H1 (cell line): ENCODE data around the gene PXMP4. TPM values are rescaled to one million over a fixed set of nuclear protein-coding genes. Genes with fewer than 3 reads are reported as not detected.

ENCODE experiments used
- CTCF ChIA-PET: fragments of 300-600 bp; sonication (Branson Sonifier 250); formaldehyde crosslinking; loops from one replicate; lab custom pipeline; 2021; ENCODE audit not compliant: partially characterized antibody; lab: Charles Lee
- POLR2A ChIA-PET: fragments of 300-600 bp; sonication (Branson Sonifier 250); formaldehyde crosslinking; loops from one replicate; lab custom pipeline; 2021; ENCODE audit warnings: inconsistent platforms; ENCODE audit not compliant: partially characterized antibody; lab: Charles Lee
- DNase-seq, 2 experiments: peaks; one replicate each; pipeline versions ENCODE4 v3.0.0 to v3.0.0-alpha.2; 2010 to 2022; ENCODE audit warnings: low spot score in 2 of 2, low read depth in 1 of 2, mixed read lengths in 1 of 2
- FAIRE-seq: peaks from 2 replicates; lab custom pipeline; 2011; peaks lifted over from hg19 to GRCh38; lab: Jason Lieb, UNC
- H2AFZ ChIP-seq: 2 replicates; pipeline ENCODE4 v1.8.1; 2012; ENCODE audit warnings: low read length, inconsistent platforms
- H2AK5ac ChIP-seq: 2 replicates; pipeline ENCODE4 v1.6.1; 2013; ENCODE audit warnings: low read depth, low read length
- H2BK120ac ChIP-seq: replicated peaks from 2 replicates; pipeline ENCODE3; 2013; ENCODE audit warnings: low read depth, low read length, inconsistent platforms
- H2BK12ac ChIP-seq: 2 replicates; pipeline ENCODE4 v1.6.1; 2013; ENCODE audit warnings: low read depth, low read length
- H2BK15ac ChIP-seq: 2 replicates; pipeline ENCODE4 v1.6.1; 2013; ENCODE audit warnings: low read length
- H2BK20ac ChIP-seq: 2 replicates; pipeline ENCODE4 v1.6.1; 2013; ENCODE audit warnings: low read length
- H2BK5ac ChIP-seq: 2 replicates; pipeline ENCODE4 v1.6.1; 2013; ENCODE audit warnings: low read depth, low read length
- H3K14ac ChIP-seq: 2 replicates; pipeline ENCODE4 v1.6.1; 2013; ENCODE audit warnings: inconsistent platforms; ENCODE audit not compliant: insufficient read length
- H3K18ac ChIP-seq: 2 replicates; pipeline ENCODE4 v1.6.1; 2013; ENCODE audit warnings: low read length; ENCODE audit errors: extremely low read depth
- H3K23ac ChIP-seq: 2 replicates; pipeline ENCODE4 v1.6.1; 2013; ENCODE audit warnings: inconsistent platforms; ENCODE audit not compliant: insufficient read length
- H3K23me2 ChIP-seq: 2 replicates; pipeline ENCODE4 v1.6.1; 2013; ENCODE audit warnings: low read depth, low read length
- H3K27ac ChIP-seq: 2 replicates; pipeline ENCODE4 v1.6.1; 2011; ENCODE audit warnings: low read depth, low read length, inconsistent platforms
- H3K27me3 ChIP-seq, 4 experiments: replicated peaks in 1 of 4; 1 replicate in 1 of 4; 2 replicates in 3 of 4; pipeline versions ENCODE4 v1.6.1 to v1.8.1; 2011 to 2013; ENCODE audit warnings: low read length in 3 of 4, mild to moderate bottlenecking in 3 of 4, inconsistent platforms in 2 of 4, mixed read lengths in 2 of 4, moderate library complexity in 1 of 4; ENCODE audit not compliant: control insufficient read depth in 3 of 4, insufficient read depth in 3 of 4; ENCODE audit errors: extremely low read depth in 1 of 4
- H3K36me3 ChIP-seq, 4 experiments: 2 replicates each; pipeline versions ENCODE4 v1.6.1 to v1.8.1; 2011 to 2013; ENCODE audit warnings: mild to moderate bottlenecking in 4 of 4, low read length in 3 of 4, moderate library complexity in 2 of 4, control low read depth in 1 of 4, inconsistent platforms in 1 of 4; ENCODE audit not compliant: insufficient read depth in 4 of 4, control insufficient read depth in 2 of 4
- H3K4ac ChIP-seq: replicated peaks from 2 replicates; pipeline ENCODE3; 2013; ENCODE audit warnings: low read length, low read depth, mixed read lengths, inconsistent platforms; ENCODE audit not compliant: insufficient read length
- H3K4me1 ChIP-seq, 4 experiments: replicated peaks in 1 of 4; 1 replicate in 1 of 4; 2 replicates in 3 of 4; pipeline versions ENCODE4 v1.6.1 to v1.8.1; 2011 to 2013; ENCODE audit warnings: low read length in 3 of 4, inconsistent platforms in 2 of 4, mixed read lengths in 1 of 4; ENCODE audit not compliant: insufficient read depth in 4 of 4, control insufficient read depth in 3 of 4
- H3K4me2 ChIP-seq, 2 experiments: 2 replicates each; pipeline versions ENCODE4 v1.6.1 to v1.8.1; 2011 to 2013; ENCODE audit warnings: low read depth in 2 of 2, low read length in 2 of 2, control low read depth in 1 of 2, inconsistent platforms in 1 of 2, mild to moderate bottlenecking in 1 of 2; ENCODE audit not compliant: insufficient read depth in 1 of 2
- H3K4me3 ChIP-seq, 4 experiments: fragments of 200-600, 300-600 bp in 1 of 4; sonication (generic), shearing (Covaris generic), sonication (Bioruptor Twin) in 1 of 4; 2 replicates each; pipeline versions ENCODE4 v1.5.1 to v1.8.1; 2011 to 2016; ENCODE audit warnings: low read length in 4 of 4, low read depth in 3 of 4, control low read depth in 2 of 4, inconsistent platforms in 2 of 4, mild to moderate bottlenecking in 2 of 4, mixed read lengths in 1 of 4, moderate library complexity in 1 of 4; ENCODE audit not compliant: insufficient read depth in 2 of 4; ENCODE audit errors: extremely low read depth in 1 of 4
- H3K56ac ChIP-seq: replicated peaks from 2 replicates; pipeline ENCODE3; 2013; ENCODE audit warnings: low read depth, mild to moderate bottlenecking, mixed read lengths, low read length, inconsistent platforms; ENCODE audit not compliant: insufficient read length
- H3K79me1 ChIP-seq: 2 replicates; pipeline ENCODE4 v1.6.1; 2013; ENCODE audit warnings: low read depth, low read length, control low read depth
- H3K79me2 ChIP-seq, 2 experiments: 2 replicates each; pipeline versions ENCODE4 v1.6.1 to v1.8.1; 2012 to 2013; ENCODE audit warnings: low read length in 2 of 2, mild to moderate bottlenecking in 2 of 2, inconsistent platforms in 1 of 2; ENCODE audit not compliant: insufficient read depth in 2 of 2, control insufficient read depth in 1 of 2
- H3K9ac ChIP-seq, 4 experiments: replicated peaks in 1 of 4; 1 replicate in 1 of 4; 2 replicates in 3 of 4; pipeline versions ENCODE4 v1.6.1 to v1.8.1; 2011 to 2013; ENCODE audit warnings: low read depth in 3 of 4, low read length in 3 of 4, control low read depth in 2 of 4, mild to moderate bottlenecking in 2 of 4, moderate library complexity in 2 of 4, inconsistent platforms in 1 of 4; ENCODE audit errors: extremely low read depth in 1 of 4
- H3K9me3 ChIP-seq, 2 experiments: 2 replicates each; pipeline versions ENCODE4 v1.6.1 to v1.8.1; 2012 to 2013; ENCODE audit warnings: mild to moderate bottlenecking in 2 of 2, moderate library complexity in 2 of 2, control low read depth in 1 of 2, inconsistent platforms in 1 of 2, low read depth in 1 of 2, low read length in 1 of 2, mixed read lengths in 1 of 2; ENCODE audit not compliant: insufficient read depth in 2 of 2
- H4K20me1 ChIP-seq, 2 experiments: replicated peaks in 1 of 2; 2 replicates each; pipeline versions ENCODE3 to v1.8.1; 2011 to 2013; ENCODE audit warnings: inconsistent platforms in 2 of 2, low read length in 2 of 2, mild to moderate bottlenecking in 1 of 2; ENCODE audit not compliant: insufficient read depth in 2 of 2, control insufficient read depth in 1 of 2
- H4K5ac ChIP-seq: 2 replicates; pipeline ENCODE4 v1.6.1; 2013; ENCODE audit warnings: low read length, low read depth, mixed read lengths, inconsistent platforms; ENCODE audit not compliant: insufficient read length
- H4K8ac ChIP-seq: 2 replicates; pipeline ENCODE4 v1.8.0; 2013; ENCODE audit warnings: mild to moderate bottlenecking, moderate library complexity, low read length, inconsistent platforms; ENCODE audit not compliant: insufficient read depth; ENCODE audit errors: extremely low read depth
- H4K91ac ChIP-seq: replicated peaks from 2 replicates; pipeline ENCODE3; 2013; ENCODE audit warnings: low read length, mixed read lengths, inconsistent platforms; ENCODE audit not compliant: insufficient read length
- POLR2A ChIP-seq, 2 experiments: IDR thresholded peaks; 1 replicate in 1 of 2; 2 replicates in 1 of 2; pipeline ENCODE4 v1.6.1; 2011; ENCODE audit warnings: low read depth in 2 of 2, low read length in 2 of 2, mild to moderate bottlenecking in 2 of 2; ENCODE audit errors: control extremely low read depth in 1 of 2
- SP4 ChIP-seq: IDR thresholded peaks from 2 replicates; pipeline ENCODE4 v1.6.1; 2012; ENCODE audit warnings: low read length, inconsistent platforms
- WGBS, 2 experiments: shearing (Covaris generic) in 1 of 2; methylation state at CpG; one replicate each; pipeline versions ENCODE4 v1.1.6 to v1.1.7; 2013 to 2015; ENCODE audit warnings: low lambda C conversion rate in 2 of 2, mixed read lengths in 2 of 2, inconsistent platforms in 1 of 2, low coverage in 1 of 2, missing lambda C conversion rate in 1 of 2; ENCODE audit not compliant: insufficient replicate concordance in 2 of 2, insufficient coverage in 1 of 2, insufficient read length in 1 of 2; ENCODE audit errors: extremely low coverage in 1 of 2, missing lambda C conversion rate in 1 of 2; 5-methylcytosine and 5-hydroxymethylcytosine counted together
- polyA plus RNA-seq, 7 experiments: library from polyadenylated mRNA; depleted of rRNA in 3 of 7; stranded (reverse) in 5 of 7; unstranded in 2 of 7; fragments of >200 nt in 5 of 7; fragments of 200-250 nt in 2 of 7; gene quantifications; 1 replicate in 5 of 7; 2 replicates in 1 of 7; 4 replicates in 1 of 7; pipeline versions ENCODE4 v1.2.1 to v1.2.3, GENCODE V29; 2011 to 2013; ENCODE audit warnings: missing spikeins in 2 of 7, mixed read lengths in 2 of 7
- total RNA-seq: library from RNA; stranded (reverse); fragmentation: NEBNext Ultra II Directional; extraction: Animal tissue kit (Norgen Biotek cat#: 25700); gene quantifications from 2 replicates; pipeline ENCODE4 v1.2.1, GENCODE V29; 2021

The PXMP4 gene
- total and polyA plus RNA-seq, 2 of the 8 experiments (the other 6 are each of a cell fraction or from before 2014, with no cell fraction given) = 3.3 to 3.4 TPM

- no peak overlapping the region for H3K14ac ChIP-seq
- H2AFZ ChIP-seq = no peak overlapping the region
- peaks cover 0 to 11% (median 1%) of the 10 kb centered on the region in 4 experiments; a peak in 4 of 7 replicates for H3K4me1 ChIP-seq
- H4K91ac ChIP-seq = no peak overlapping the region
- CTCF ChIA-PET = interaction anchor here (0.6 to 5.0 kb wide), 5 partner anchors 9 to 240 kb away, joined by 3 to 31 read pairs (median 5); partner anchors contain the start of gene ACTL10
- H3K36me3 ChIP-seq = peaks cover 0 to 11% (median 0%) of the 10 kb centered on the region in 4 experiments; a peak in 2 of 8 replicates
- no peak overlapping the region for H2AK5ac ChIP-seq
- no peak overlapping the region for H3K4me3 ChIP-seq
- H3K27ac ChIP-seq = no peak overlapping the region
- H2BK15ac ChIP-seq = no peak overlapping the region
- H3K18ac ChIP-seq = no peak overlapping the region
- H3K4me2 ChIP-seq = no peak overlapping the region
- 90% methylated on average over 7 of the region's 10 CpGs; no CpG with 5 or more reads in 1 of the 2 experiments for WGBS, 2 experiments
- H3K23me2 ChIP-seq = no peaks in the 10 kb centered on the region
- no peak overlapping the region for H2BK12ac ChIP-seq
- TF ChIP-seq POLR2A (IDR thresholded peaks at IDR 0.05; ENCODE audit: control extremely low read depth in 1 of 2, low read depth in 2 of 2, low read length in 2 of 2) = peak in 1 of 2 experiments; percentile 30; a peak in 1 of 3 replicates
- no peak for TF ChIP-seq SP4
- no peaks in the 10 kb centered on the region for H3K79me2 ChIP-seq
- peaks cover 0 to 8% of the 10 kb centered on the region in 2 experiments for H4K20me1 ChIP-seq
- DNase-seq = no peak
- no peak overlapping the region for H2BK5ac ChIP-seq
- H3K23ac ChIP-seq = no peak overlapping the region
- H3K27me3 ChIP-seq = no peaks in the 10 kb centered on the region
- H3K9ac ChIP-seq = no peak overlapping the region
- no peak for FAIRE-seq
- H4K5ac ChIP-seq = no peak overlapping the region
- no peak overlapping the region for H4K8ac ChIP-seq
- POLR2A ChIA-PET = interaction anchor here (4.7 kb wide), 1 partner anchor 10 kb away, joined by 63 read pairs; the partner anchor contains the start of gene ACTL10
- no peak overlapping the region for H3K56ac ChIP-seq
- H3K79me1 ChIP-seq = no peaks in the 10 kb centered on the region
- no peak overlapping the region for H2BK20ac ChIP-seq
- H2BK120ac ChIP-seq = no peak overlapping the region
- no peak overlapping the region for H3K4ac ChIP-seq
- H3K9me3 ChIP-seq = no peaks in the 10 kb centered on the region
These were observed 63.9 kb downstream of the PXMP4 start for GRCh38 chr20:33656010-33656782.
